Measurements from ENCODE around the gene SAMD5. TPM values are rescaled to one million over a fixed set of nuclear protein-coding genes. Genes with fewer than 3 reads are reported as not detected.

Gene SAMD5
- total RNA-seq, 1 experiment from 2014 or later = 4.0 TPM

DNA sequence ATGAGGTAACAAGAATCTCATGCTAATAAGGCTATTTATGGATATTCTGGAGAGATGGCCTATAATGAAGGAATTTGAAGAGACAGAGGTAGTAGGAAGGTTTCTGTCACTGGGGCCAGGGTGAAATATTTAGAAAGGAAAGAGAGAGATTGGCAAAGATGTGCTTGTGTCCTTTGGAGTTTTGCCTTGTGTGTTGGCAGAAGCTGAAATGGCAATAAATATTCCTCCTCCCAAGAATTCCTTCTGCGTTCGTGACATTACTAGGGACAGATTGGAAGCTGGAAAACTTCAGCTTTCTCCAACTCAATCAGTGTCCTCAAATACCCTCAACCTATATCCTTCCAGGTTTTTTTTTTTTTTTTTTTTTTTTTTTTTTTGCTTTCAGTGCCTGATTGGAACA is 6.3 kb downstream of the SAMD5 start:
- no peak overlapping the region for H3K9ac ChIP-seq (ENCODE audit: low read length)
- H3K4me3 ChIP-seq (replicated peaks in 1 of 2; ENCODE audit: low read depth in 1 of 2, low read length in 2 of 2) = no peak overlapping the region
- BruUV-seq (replicated peaks) = no TSS peak
- no peaks in the 10 kb centered on the region for H3K27me3 ChIP-seq (ENCODE audit: insufficient read depth, low read length)
- POLR2A ChIA-PET = no interaction called here
- H3K4me2 ChIP-seq (ENCODE audit: low read length) = no peak overlapping the region
- peaks cover 8% of the 10 kb centered on the region; the same call in 1 of the 2 replicates for H3K79me2 ChIP-seq (ENCODE audit: insufficient read depth, low read length)
- RAD21 ChIA-PET (ENCODE audit: low non-redundant PET in 1 of 2, low total read pairs in 2 of 2, uncharacterized antibody in 2 of 2, unreplicated experiment in 2 of 2) = no interaction called here
- no peaks in the 10 kb centered on the region for H3K36me3 ChIP-seq (ENCODE audit: control insufficient read depth in 1 of 2, insufficient read depth in 2 of 2, low read length in 2 of 2)
- H2AFZ ChIP-seq (ENCODE audit: low read depth, low read length, poor library complexity, severe bottlenecking) = no peak overlapping the region
- TF ChIP-seq EZH2phosphoT487 (IDR thresholded peaks at IDR 0.05; ENCODE audit: borderline replicate concordance) (no peak), TCF7L2 (IDR thresholded peaks at IDR 0.05; ENCODE audit: borderline replicate concordance, extremely low read depth, insufficient read depth, insufficient read length) (no peak), FOSL1 (IDR thresholded peaks at IDR 0.05; ENCODE audit: low read depth) (no peak), YY1 (IDR thresholded peaks at IDR 0.05; ENCODE audit: extremely low read depth, insufficient replicate concordance, low read depth, low read length) (no peak), CBX3 (IDR thresholded peaks at IDR 0.05; ENCODE audit: low read depth) (no peak)
- TF ChIP-seq, protein P1, sequence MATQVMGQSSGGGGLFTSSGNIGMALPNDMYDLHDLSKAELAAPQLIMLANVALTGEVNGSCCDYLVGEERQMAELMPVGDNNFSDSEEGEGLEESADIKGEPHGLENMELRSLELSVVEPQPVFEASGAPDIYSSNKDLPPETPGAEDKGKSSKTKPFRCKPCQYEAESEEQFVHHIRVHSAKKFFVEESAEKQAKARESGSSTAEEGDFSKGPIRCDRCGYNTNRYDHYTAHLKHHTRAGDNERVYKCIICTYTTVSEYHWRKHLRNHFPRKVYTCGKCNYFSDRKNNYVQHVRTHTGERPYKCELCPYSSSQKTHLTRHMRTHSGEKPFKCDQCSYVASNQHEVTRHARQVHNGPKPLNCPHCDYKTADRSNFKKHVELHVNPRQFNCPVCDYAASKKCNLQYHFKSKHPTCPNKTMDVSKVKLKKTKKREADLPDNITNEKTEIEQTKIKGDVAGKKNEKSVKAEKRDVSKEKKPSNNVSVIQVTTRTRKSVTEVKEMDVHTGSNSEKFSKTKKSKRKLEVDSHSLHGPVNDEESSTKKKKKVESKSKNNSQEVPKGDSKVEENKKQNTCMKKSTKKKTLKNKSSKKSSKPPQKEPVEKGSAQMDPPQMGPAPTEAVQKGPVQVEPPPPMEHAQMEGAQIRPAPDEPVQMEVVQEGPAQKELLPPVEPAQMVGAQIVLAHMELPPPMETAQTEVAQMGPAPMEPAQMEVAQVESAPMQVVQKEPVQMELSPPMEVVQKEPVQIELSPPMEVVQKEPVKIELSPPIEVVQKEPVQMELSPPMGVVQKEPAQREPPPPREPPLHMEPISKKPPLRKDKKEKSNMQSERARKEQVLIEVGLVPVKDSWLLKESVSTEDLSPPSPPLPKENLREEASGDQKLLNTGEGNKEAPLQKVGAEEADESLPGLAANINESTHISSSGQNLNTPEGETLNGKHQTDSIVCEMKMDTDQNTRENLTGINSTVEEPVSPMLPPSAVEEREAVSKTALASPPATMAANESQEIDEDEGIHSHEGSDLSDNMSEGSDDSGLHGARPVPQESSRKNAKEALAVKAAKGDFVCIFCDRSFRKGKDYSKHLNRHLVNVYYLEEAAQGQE (IDR thresholded peaks at IDR 0.05; ENCODE audit: low read depth) = no peak
- peaks cover 5 to 13% of the 10 kb centered on the region in 2 experiments for H3K4me1 ChIP-seq (ENCODE audit: control insufficient read depth in 1 of 2, insufficient read depth in 2 of 2, low read length in 2 of 2)
- intact Hi-C loops (cut with micrococcal nuclease) = loop anchor here (5.0 kb wide), 1 partner anchor 137 kb away; no protein-coding TSS in a partner anchor
- H4K20me1 ChIP-seq (ENCODE audit: insufficient read depth) = no peaks in the 10 kb centered on the region
- CTCF ChIA-PET = no interaction called here
- ATAC-seq (no peak), DNase-seq (ENCODE audit: low read depth, low spot score) (no peak)
- H3K27ac ChIP-seq (ENCODE audit: low read depth, low read length) = no peak overlapping the region
- no peaks in the 10 kb centered on the region for H3K9me3 ChIP-seq (ENCODE audit: control insufficient read depth in 1 of 2, insufficient read depth in 1 of 2, low read depth in 1 of 2, low read length in 2 of 2)
- H3K9me2 ChIP-seq (ENCODE audit: insufficient read depth) = no peaks in the 10 kb centered on the region
